ENCODE measurements around the gene DESI1.
"Not testable (repeated sequence)": the region's sequence is repeated elsewhere in the genome, so short reads cannot be mapped to it uniquely, and the experiment has no call there.

DESI1 gene

DNA sequence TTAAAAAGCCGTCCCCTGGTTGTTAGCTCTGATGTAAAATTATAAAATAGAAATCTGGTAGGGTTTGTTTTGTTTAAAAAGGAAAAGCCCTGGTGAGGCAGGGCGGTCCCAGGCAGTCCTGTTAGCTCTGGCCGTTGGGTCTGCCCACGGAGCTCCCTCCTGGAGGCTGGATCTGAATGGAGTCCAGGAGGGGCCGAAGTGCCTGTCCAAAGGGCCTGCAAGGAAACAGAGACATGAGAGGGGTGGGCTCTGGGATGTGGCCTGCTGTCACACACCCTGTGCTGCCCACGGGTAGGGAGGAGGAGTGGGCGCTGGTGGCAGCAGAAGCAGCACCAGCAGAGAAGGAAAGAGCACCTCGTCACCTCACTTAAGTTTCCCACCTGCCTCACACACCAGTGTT lies 19.9 kb downstream of the DESI1 start:
- no peak for DNase-seq (ENCODE audit: low spot score)
- CTCF ChIA-PET = no interaction called here
- TF ChIP-seq, protein P1, sequence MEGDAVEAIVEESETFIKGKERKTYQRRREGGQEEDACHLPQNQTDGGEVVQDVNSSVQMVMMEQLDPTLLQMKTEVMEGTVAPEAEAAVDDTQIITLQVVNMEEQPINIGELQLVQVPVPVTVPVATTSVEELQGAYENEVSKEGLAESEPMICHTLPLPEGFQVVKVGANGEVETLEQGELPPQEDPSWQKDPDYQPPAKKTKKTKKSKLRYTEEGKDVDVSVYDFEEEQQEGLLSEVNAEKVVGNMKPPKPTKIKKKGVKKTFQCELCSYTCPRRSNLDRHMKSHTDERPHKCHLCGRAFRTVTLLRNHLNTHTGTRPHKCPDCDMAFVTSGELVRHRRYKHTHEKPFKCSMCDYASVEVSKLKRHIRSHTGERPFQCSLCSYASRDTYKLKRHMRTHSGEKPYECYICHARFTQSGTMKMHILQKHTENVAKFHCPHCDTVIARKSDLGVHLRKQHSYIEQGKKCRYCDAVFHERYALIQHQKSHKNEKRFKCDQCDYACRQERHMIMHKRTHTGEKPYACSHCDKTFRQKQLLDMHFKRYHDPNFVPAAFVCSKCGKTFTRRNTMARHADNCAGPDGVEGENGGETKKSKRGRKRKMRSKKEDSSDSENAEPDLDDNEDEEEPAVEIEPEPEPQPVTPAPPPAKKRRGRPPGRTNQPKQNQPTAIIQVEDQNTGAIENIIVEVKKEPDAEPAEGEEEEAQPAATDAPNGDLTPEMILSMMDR (conservative IDR thresholded peaks at IDR 0.05; ENCODE audit: low read depth) = no peak
- POLR2A ChIA-PET (ENCODE audit: low non-redundant PET) = no interaction called here
- H3K27ac ChIP-seq = peak overlapping the region; percentile 95

DNA sequence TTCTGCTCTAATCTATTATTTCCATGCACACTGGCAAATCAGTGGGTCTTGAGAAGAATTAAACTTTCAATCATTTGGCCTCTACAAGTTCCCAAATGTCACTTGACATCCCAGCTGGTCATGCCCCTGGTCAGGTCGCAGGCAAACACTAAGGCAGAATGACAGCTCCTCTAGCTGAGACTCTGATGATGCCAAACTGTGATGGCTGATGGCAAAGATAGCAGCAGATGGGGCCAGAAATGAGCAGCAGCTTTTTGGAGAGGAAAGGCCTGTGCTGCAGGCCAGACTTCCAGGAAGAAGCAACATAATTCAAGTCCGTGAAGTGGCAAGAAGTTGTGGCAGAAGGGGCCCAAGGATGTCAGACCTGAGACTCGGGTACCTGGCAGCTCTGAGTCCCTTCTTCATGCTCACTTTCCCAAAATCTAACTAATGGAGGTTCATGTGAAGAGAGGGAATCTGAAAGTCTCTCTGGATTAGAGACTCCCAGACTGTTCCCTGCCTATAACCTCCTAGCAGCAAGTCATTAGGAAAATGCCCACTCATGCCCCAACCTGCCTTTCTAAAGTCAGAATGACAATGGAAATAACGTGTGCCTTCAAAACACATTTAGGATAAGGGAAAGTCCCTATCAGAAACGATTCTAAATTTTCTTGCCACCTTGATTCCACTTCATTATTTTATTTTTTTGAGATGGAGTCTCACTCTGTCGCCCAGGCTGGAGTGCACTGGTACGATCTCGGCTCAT lies 21.8 kb downstream of the DESI1 start:
- POLR2A ChIA-PET (ENCODE audit: low non-redundant PET) = no interaction called here
- TF ChIP-seq, protein P1 (conservative IDR thresholded peaks at IDR 0.05; ENCODE audit: low read depth) = no peak
- CTCF ChIA-PET = interaction anchor here (0.6 to 1.0 kb wide), 2 partner anchors 22 to 33 kb away, joined by 3 to 4 read pairs; partner anchors contain the start of genes DESI1 and XRCC6
- no peak for DNase-seq (ENCODE audit: low spot score)
- H3K27ac ChIP-seq = peak overlapping the region; percentile 95

GRCh38 chr22:41598081-41598480 lies 22.8 kb downstream of the DESI1 start:
- peak overlapping the region; percentile 95 for H3K27ac ChIP-seq
- TF ChIP-seq, protein P1 (conservative IDR thresholded peaks at IDR 0.05; ENCODE audit: low read depth) = no peak
- POLR2A ChIA-PET (ENCODE audit: low non-redundant PET) = no interaction called here
- CTCF ChIA-PET = interaction anchor here (0.6 to 1.0 kb wide), 3 partner anchors 23 to 354 kb away, joined by 3 to 4 read pairs (median 3); partner anchors contain the start of genes DESI1 and XRCC6
- DNase-seq (ENCODE audit: low spot score) = peak; percentile 74

DNA sequence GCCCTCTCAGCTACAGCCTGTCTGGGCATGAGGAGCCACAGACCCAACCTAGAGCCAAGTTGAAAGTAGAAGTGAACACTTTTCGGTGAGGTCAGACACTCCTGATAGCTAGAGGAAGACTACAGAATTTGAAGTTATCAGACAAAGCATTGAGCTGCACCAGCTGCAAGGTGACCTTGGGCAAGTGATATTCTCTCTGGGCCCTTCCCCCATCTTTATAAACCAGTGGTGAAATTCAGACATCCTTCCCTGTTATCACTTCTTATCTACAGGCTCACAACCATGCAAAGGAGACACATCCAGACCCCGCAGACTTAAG lies 23.2 kb downstream of the DESI1 start:
- TF ChIP-seq, protein P1 (conservative IDR thresholded peaks at IDR 0.05; ENCODE audit: low read depth) = peak; percentile 37; the same call in 1 of the 2 replicates
- peak overlapping the region; percentile 95 for H3K27ac ChIP-seq
- CTCF ChIA-PET = interaction anchor here (0.6 kb wide), 1 partner anchor 354 kb away, joined by 3 read pairs; no protein-coding TSS in a partner anchor
- DNase-seq (ENCODE audit: low spot score) = no peak
- POLR2A ChIA-PET (ENCODE audit: low non-redundant PET) = no interaction called here

DNA sequence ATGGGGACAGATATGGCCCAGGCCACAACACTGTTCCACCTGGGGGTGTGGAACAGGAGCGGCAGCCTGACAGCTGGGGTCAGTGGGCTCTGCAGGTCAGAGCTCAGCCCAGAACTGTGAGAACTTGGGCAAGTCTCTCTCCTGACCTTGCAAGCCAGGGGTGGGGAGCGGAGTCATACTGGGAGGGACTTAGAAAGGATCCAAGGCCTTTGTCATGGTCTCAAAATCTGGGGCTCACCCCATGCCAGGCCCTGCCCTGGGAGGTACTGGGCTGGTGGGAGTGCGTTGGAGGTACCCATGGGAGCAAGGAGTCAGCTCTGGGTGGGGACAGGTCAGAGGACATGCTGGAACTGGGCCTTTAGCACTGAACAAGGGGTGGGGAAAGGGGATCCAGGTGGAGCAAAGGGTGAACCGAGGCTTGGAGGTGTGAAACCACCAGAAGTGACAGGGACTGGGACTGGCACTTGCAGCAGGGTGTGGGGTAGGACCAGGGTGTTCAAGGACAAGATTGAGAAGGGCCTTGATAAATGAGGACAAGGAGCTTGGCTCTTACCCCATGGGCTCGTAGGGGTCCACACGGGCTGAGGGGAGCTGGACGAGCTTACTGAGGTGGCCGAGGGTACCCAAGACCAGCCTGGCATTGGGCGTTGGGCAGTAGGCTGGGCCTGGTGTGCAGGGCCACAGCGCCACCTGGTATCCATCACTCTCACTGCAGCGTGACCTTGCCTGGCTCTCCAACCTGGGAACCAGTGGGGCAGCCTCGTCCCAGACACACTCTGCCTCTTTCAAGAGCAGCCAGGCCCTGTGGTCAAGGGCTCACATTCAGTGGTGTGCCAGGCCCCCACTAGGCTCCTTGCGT lies 23.8 kb downstream of the DESI1 start:
- ChIA-PET POLR2A (ENCODE audit: low non-redundant PET) (no interaction called here), CTCF (interaction anchor here (0.6 to 0.9 kb wide), 4 partner anchors 20 to 65 kb away, joined by 3 to 4 read pairs (median 3); no protein-coding TSS in a partner anchor)
- TF ChIP-seq, protein P1 (conservative IDR thresholded peaks at IDR 0.05; ENCODE audit: low read depth) = peak; percentile 72
- peak overlapping the region; percentile 95 for H3K27ac ChIP-seq
- no peak for DNase-seq (ENCODE audit: low spot score)

DNA sequence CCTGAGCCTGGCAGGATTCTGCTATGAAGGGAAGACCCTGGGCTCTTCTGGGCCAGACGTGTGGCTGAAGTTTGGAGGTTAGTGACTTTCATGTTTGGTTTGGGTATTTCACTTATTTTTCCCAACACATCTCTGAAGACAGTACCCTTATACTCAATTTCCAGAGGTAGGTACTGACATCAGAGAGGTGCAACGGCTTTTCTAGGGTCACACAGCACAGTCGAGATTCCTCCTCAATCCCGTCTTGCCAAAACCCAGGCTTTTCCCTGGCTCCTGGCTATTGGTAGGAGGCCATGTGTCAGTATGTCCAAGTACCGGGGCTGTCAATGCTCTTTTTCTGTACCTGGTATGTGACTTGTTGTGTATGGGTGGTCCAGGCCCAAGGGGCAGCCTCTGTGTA lies 25.1 kb downstream of the DESI1 start:
- peak overlapping the region; percentile 95 for H3K27ac ChIP-seq
- ChIA-PET CTCF (no interaction called here), POLR2A (ENCODE audit: low non-redundant PET) (no interaction called here)
- DNase-seq (ENCODE audit: low spot score) = no peak
- TF ChIP-seq, protein P1 (conservative IDR thresholded peaks at IDR 0.05; ENCODE audit: low read depth) = no peak

- H3K27ac ChIP-seq; CTCF ChIA-PET; POLR2A ChIA-PET (ENCODE audit: low non-redundant PET); DNase-seq (ENCODE audit: low spot score): not testable (repeated sequence)
Observed at GRCh38 chr22:41593336-41593960, 27.4 kb downstream of the DESI1 start.
